A549 treated with AZD9567 at 1 μM for 4 hours (cell line): ENCODE measurements around the gene SLC35F2. TPM values are rescaled to one million over a fixed set of nuclear protein-coding genes. Genes with fewer than 3 reads are reported as not detected.

Experiments used
- total RNA-seq: library from RNA; stranded (reverse); fragments of 200-300 nt; extraction: Qiagen RNA extraction; gene quantifications from 5 replicates; pipeline ENCODE4 v1.2.3, GENCODE V29; 2022; ENCODE audit not compliant: insufficient read depth

Gene SLC35F2, protein sequence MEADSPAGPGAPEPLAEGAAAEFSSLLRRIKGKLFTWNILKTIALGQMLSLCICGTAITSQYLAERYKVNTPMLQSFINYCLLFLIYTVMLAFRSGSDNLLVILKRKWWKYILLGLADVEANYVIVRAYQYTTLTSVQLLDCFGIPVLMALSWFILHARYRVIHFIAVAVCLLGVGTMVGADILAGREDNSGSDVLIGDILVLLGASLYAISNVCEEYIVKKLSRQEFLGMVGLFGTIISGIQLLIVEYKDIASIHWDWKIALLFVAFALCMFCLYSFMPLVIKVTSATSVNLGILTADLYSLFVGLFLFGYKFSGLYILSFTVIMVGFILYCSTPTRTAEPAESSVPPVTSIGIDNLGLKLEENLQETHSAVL
- 36.4 to 62.6 TPM (median 37.0 TPM) in 5 replicates for total RNA-seq

DNA sequence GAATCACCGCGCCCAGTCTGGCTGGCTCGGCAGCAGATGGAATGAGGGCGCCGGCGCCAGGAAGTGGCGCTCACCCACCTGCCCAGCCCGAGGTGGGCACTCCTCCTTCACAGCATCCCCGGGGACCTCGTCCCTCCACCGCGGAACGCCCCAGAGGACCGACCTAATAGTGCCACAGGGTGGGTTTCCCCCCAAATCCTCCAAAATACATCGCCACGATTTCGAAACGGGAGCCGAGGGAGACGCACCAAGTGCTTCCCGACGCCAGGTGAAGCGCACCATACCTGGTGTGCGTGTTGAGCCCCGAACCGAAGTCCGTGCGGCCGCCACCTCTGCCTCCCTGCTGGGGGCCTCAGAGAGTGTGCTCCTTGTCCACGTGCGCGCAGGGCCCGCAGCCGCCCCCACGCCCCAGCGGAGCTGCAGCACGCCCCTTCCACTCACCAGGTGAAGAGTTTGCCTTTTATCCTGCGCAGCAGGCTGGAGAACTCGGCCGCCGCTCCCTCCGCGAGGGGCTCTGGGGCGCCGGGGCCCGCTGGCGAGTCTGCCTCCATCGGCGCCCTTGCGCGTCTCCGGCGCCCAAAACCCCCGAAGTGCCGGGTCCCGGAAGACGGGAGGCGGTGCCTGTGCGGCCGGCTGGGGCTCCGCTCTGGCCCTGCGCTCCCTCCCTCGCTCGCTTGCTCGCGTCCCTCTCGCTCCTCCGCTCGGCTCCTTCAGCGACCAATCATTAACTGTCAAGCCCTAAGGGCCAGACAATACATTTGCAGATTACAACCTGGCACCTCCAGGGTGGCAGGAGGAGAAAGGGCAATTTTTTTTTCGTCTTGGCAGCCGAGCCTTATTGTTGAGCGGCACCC is at the start of gene SLC35F2:
TSS of gene SLC35F2 (minus strand) at position 571 of the 854 bp plus-strand sequence. CDS start at position 551, 20 bp downstream.

Other genes starting within 250 kb of the SLC35F2 start
- gene SLN, start 146.7 kb downstream of the SLC35F2 start, total RNA-seq, result 0.49 to 1.5 TPM (median 0.87 TPM) in 4 of 5 replicates, not detected in the other
- 0.33 to 0.64 TPM (median 0.48 TPM) in 4 of 5 replicates, not detected in the other for gene RAB39A, start 69.7 kb upstream of the SLC35F2 start, total RNA-seq
- 7.7 to 10.4 TPM (median 9.8 TPM) in 5 replicates for gene CUL5, start 150.1 kb upstream of the SLC35F2 start, total RNA-seq